VCaP (cell line): ENCODE results near the gene XRCC4.

Source experiments
- H3K27ac ChIP-seq: fragments of 450-650 bp; 2 replicates; pipeline ENCODE4 v1.5.1; 2017
- TF ChIP-seq, protein P1 (sequence below): fragments of 450-650 bp; conservative IDR thresholded peaks from 2 replicates; pipeline ENCODE4 v1.5.1; 2017; ENCODE audit warnings: mild to moderate bottlenecking, moderate library complexity

XRCC4 gene

DNA sequence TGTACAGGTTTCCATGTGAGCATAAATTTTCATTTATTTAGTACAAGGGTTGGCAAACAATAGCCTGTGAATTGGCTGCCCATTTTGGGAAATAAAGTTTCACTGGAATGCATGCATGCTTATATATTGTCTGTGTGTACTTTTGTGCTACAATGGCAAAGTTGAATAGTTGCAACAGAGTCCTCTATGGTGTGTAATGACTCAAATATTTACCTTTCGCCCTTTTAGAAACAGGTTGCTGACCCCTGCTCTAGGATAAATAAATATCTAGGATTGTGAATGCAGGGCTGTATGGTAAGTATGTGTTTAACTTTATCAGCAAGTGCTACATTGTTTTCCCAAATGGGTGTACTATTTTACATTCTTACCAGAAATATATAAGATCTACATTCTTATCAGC, 47.2 kb downstream of the XRCC4 start:
- TF ChIP-seq, protein P1, sequence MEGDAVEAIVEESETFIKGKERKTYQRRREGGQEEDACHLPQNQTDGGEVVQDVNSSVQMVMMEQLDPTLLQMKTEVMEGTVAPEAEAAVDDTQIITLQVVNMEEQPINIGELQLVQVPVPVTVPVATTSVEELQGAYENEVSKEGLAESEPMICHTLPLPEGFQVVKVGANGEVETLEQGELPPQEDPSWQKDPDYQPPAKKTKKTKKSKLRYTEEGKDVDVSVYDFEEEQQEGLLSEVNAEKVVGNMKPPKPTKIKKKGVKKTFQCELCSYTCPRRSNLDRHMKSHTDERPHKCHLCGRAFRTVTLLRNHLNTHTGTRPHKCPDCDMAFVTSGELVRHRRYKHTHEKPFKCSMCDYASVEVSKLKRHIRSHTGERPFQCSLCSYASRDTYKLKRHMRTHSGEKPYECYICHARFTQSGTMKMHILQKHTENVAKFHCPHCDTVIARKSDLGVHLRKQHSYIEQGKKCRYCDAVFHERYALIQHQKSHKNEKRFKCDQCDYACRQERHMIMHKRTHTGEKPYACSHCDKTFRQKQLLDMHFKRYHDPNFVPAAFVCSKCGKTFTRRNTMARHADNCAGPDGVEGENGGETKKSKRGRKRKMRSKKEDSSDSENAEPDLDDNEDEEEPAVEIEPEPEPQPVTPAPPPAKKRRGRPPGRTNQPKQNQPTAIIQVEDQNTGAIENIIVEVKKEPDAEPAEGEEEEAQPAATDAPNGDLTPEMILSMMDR: no peak
- no peak overlapping the region for H3K27ac ChIP-seq

GRCh38 chr5:83125560-83125959, 48.2 kb downstream of the XRCC4 start:
- H3K27ac ChIP-seq: no peak overlapping the region
- TF ChIP-seq, protein P1: no peak

- TF ChIP-seq, protein P1: no peak
These were observed 49.2 kb downstream of the XRCC4 start for GRCh38 chr5:83126501-83126900.

GRCh38 chr5:83133797-83134196, 56.5 kb downstream of the XRCC4 start:
- TF ChIP-seq, protein P1: no peak
- no peak overlapping the region for H3K27ac ChIP-seq

More at GRCh38 chr5:83126501-83126900, 49.2 kb downstream of the XRCC4 start:
- H3K27ac ChIP-seq: no peak overlapping the region

- TF ChIP-seq, protein P1: no peak
- no peak overlapping the region for H3K27ac ChIP-seq
These were observed 65.2 kb downstream of the XRCC4 start for GRCh38 chr5:83142526-83142925.

- H3K27ac ChIP-seq: no peak overlapping the region
- TF ChIP-seq, protein P1: no peak
These were observed 67.9 kb downstream of the XRCC4 start for GRCh38 chr5:83145241-83145640.

- no peak overlapping the region for H3K27ac ChIP-seq
- TF ChIP-seq, protein P1: no peak
These were observed 68.6 kb downstream of the XRCC4 start for GRCh38 chr5:83145882-83146331.

GRCh38 chr5:83146441-83146840, 69.1 kb downstream of the XRCC4 start:
- no peak overlapping the region for H3K27ac ChIP-seq
- TF ChIP-seq, protein P1: no peak
